Hematopoietic multipotent progenitor cell treated with erythropoietin and hydrocortisone succinate and interleukin-3 and kit ligand, for 15 days (in vitro differentiated cells): ENCODE data around the gene GULP1.
"Not testable (repeated sequence)": the region's sequence is repeated elsewhere in the genome, so short reads cannot be mapped to it uniquely, and the experiment has no call there.

ENCODE experiments used
- DNase-seq: peaks from one replicate; pipeline ENCODE4 v3.0.0-alpha.2; 2015; ENCODE audit warnings: low spot score

GULP1 gene

DNA sequence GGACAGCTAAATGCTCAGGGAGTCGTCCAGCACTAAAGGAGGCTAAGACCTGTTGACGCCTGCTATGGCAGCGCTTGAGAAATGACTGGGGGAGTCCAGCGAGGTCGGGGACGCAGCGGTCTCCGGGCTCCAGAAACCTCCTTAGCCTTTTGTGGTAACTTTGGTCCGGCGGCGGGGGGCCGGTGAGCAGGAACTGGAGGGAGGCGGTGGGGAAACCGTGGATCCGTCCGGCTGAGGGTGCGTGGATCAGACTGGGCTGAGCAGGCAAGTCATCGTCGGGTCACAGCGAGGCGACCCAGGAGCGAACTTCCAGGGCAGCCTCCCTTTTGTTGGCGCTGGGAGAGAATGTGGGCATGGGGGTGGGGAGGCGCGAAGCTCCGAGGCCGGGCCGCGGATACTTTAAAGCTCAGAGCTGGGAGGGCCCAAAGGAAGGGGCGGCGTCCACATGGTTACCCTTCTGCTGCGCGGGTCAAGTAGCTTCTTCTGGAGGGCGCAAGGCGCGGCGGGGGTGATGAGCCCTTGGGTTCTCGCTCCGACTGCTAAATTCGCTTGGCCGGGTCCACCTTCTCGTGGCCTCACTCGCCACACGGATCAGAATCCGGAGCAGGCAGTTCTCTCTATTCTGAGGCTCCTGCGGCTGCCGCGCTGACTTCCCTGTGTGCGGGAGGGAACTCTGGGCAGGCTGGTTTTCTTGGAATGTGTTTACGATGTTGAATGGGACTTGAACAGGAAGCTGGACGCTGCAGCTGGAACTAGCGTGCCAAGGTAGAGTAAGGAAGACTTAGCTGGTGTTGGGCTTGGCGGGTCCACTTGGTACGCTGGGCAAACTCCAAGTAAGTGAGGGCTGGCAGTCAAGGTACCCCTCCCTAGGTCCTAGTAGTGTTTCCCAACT is 920 bp downstream of the GULP1 start:
- DNase-seq, result no peak

DNA sequence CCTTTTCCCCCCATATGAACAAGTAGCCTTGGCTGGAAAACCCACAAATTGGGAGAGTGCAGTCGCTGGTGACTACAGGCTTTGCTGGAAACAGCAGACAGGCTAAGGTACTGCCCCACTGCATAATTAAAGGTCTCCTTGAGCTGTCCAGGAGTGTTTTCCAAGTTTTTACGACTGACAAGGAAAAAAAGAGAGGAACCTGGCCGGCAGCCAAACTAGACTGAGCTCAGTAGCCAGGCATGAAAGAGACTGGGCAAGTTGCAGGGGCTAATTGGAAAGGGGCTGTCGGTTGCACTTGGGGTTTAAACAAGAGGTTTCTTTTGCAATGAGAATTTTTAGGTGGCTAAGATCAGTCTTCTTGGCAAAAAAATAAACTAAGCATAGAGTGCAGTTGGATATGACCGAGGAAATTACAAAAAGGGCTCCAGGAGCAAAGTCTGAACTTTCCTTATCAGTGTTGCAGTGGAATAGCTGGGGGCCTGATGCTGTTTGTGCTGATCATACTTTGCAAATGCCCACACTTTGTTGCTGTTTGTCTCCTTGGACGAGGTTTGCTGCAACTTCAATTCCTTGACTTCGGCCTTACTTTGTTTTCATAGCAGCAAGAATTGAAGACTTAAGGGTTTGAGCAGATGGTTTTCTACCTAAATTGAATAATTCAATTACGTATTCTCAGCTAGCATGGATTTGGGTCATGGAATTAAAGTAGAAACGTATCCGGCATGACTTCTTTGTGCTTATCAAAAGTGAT is 2.1 kb downstream of the GULP1 start:
- no peak for DNase-seq

GRCh38 chr2:188294352-188294926 is 2.8 kb downstream of the GULP1 start:
- no peak for DNase-seq

- DNase-seq, result no peak
Measured at GRCh38 chr2:188295067-188295685, 3.5 kb downstream of the GULP1 start.

DNA sequence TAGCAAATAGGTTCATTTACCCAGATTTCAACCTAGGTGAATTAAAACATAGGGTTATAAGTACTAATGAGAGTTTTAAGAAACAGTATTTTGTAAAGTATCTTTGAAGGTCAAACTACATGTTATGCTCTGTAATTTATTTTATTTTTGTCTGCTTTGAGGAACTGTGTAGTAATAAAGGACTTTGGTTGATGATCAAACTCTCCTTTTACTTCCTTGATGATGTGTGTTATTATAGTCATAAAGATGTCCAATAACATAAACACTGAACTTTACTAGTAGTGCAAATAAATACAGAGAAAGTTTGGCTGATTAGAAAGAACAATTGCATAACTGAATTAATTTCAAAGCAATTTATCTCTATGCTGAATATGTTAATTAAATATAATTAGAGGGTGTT is 6.3 kb downstream of the GULP1 start:
- DNase-seq, result no peak

DNA sequence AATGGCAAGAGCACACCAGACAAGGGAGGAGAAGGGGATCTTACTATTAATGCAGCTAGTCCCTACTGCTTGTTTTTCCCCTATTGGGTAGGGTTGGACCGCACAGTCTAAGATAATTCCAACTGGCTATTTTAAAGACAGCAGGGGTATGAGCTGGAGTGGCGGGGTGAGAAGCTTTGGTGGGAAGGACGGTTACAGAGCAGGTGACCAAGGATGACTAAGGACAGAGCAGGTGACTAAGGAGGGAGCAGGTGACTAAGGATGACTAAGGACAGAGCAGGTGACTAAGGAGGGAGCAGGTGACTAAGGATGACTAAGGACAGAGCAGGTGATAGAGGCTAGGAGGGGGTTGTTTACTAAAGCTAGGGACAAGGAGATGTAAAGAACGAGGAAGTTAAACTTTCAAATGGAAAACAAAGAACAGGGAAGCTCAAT is 7.3 kb downstream of the GULP1 start:
- not testable (repeated sequence) for DNase-seq

- no peak for DNase-seq
Measured at GRCh38 chr2:188303363-188304031, 11.8 kb downstream of the GULP1 start.

GRCh38 chr2:188305271-188305670 is 13.6 kb downstream of the GULP1 start:
- DNase-seq, result no peak

DNA sequence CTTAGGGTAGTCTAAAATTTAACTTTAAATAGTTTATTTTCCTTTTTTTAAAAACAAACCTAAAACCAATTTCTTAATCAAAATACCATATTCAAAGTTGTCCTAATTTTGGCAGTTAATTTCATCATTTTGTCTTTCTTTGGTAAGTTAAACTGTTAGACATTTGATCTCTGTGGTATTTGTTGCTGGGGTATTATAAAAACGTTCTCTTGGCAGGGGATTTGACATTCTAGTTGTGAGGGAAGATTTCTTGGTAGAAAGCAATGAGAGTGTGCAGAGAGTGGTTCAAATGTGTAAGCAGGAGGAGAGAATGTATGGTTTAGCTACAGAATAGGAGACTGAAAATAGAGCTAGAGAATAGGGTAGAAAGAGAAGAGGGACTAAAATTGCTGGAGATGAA is 14.6 kb downstream of the GULP1 start:
- DNase-seq, result no peak

- DNase-seq, result no peak
Measured at GRCh38 chr2:188307850-188308283, 16.2 kb downstream of the GULP1 start.

- no peak for DNase-seq
Measured at GRCh38 chr2:188308483-188308882, 16.8 kb downstream of the GULP1 start.

DNA sequence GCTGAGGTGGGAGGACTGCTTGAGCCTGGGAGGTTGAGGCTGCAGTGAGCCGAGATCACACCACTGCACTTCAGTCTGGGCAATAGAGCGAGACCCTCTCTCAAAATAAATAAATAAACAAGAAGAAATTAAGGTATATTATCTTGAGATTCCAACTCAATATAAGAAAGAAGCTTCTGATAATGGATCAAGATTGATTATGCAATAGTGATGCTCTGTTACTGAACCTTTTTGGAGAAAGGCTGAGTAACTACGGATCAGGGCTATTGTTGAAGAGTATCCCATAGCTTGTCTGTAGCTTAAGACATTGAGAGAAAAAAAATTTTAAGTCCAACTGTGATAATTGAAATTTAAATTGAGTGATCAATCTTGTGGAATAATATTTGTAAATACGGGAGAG is 17.7 kb downstream of the GULP1 start:
- no peak for DNase-seq

DNA sequence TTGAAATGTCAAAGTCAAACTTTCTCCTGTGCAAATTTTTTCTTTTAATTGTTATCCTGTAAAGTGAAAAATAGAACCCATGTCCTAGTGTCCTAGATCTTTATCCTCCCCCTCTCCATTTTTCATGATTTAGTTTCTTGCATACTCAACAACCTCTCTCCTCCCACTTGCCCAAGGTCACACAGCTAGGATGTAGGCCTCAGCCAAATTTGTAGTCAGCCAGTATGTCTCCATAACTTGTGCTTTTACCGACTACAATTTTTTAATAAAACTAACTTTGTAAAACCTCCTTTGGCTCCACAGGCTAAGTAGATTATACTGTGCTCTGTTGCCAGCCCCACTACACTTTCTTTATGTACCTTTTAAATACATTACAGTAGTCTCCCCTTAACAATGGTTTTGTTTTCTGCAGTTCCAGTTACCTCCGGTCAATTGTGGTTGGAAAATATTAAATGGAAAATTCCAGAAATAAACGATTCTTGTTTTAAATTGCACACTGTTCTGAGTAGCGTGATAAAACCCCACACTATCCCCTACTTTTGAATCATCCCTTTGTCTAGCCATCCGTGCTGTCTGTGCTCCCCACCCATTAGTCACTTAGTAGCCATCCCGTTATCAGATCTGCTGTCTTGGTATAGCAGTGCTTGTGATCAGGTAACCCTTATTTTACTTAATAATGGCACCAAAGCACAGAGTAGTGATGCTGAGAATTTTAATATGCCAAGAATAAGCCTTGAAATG is 22.8 kb downstream of the GULP1 start:
- no peak for DNase-seq

- DNase-seq, result no peak
Measured at GRCh38 chr2:188315750-188316149, 24.1 kb downstream of the GULP1 start.

DNA sequence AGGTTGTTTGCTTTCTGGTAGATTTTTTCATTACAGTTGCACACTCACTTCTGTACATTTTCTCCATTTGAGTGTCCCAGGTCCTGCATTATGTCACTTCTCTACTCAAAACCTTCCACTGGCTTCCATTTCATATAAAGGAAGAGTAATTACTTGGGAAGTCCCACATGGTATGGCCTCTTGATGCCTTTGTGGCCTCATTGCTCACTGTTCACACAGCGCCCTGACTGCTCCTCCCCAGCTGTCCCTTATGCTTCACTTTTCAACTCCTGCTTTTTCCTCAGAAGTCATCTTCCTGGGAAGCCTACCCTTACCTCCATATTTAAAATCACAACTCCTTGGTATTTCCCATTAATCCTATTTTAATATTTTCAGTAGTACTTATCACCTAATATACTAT is 24.7 kb downstream of the GULP1 start:
- no peak for DNase-seq

GRCh38 chr2:188316791-188317423 is 25.2 kb downstream of the GULP1 start:
- DNase-seq, result no peak

GRCh38 chr2:188318161-188318749 is 26.6 kb downstream of the GULP1 start:
- DNase-seq, result no peak

DNA sequence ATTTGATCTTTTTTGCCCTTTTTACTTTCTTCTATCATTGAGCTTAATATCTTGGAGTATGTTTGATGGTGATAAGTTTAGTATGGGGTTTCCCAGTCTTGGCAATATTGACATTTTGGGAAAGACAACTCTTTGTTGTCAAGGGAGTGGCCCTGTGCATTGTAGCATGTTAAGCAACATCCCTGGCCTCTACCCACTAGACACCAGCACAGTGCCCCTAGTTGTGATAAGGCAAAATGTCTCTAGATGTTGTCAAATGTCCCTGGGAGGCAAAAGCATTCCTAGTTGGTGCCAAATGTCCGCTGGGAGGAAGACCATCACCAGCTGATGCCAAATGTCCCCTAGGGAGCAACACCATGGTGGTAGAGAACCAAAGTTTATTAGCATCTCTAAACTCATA is 28.2 kb downstream of the GULP1 start:
- DNase-seq, result no peak

DNA sequence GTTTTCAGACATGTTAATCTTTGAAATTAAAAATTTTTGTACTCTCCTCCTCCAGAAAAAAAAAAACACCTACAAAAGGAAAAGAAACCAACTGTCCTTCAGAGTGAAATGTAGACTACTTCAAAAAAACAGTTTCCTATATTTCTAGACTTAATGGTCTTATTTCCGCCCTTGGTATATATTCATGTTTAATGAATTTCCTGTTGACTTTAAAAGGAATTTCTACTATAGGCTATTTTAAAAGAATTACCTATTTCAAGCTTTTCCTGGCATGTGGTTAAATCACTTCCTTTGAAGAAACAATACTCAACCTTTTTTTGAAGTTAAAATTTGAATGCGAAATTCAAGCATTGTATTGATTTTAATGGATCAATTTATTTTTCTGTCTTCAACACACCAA is 29.2 kb downstream of the GULP1 start:
- DNase-seq, result no peak
